ENCODE measurements around the gene SLC2A8.

Gene SLC2A8

GRCh38 chr9:127403507-127404192, 6.7 kb downstream of the SLC2A8 start:
- no peak for DNase-seq
- Mint-ChIP-seq H3K27me3 (peaks cover 0 to under 1% of the 10 kb centered on the region in 2 donors), H3K4me3 (no peak overlapping the region), H3K27ac (no peak overlapping the region), H3K4me1 (peaks cover 0 to 2% of the 10 kb centered on the region in 2 donors), H3K36me3 (peaks cover 14 to 17% of the 10 kb centered on the region in 2 donors), H3K9me3 (no peaks in the 10 kb centered on the region)
- ATAC-seq (replicated peaks) = no peak

GRCh38 chr9:127404631-127405030, 7.7 kb downstream of the SLC2A8 start:
- H3K4me1 Mint-ChIP-seq = no peaks in the 10 kb centered on the region
- H3K4me3 Mint-ChIP-seq = no peak overlapping the region

GRCh38 chr9:127405344-127406125, 8.6 kb downstream of the SLC2A8 start:
- Mint-ChIP-seq H3K27me3 (no peaks in the 10 kb centered on the region), H3K27ac (no peak overlapping the region), H3K9me3 (no peaks in the 10 kb centered on the region)

More at GRCh38 chr9:127404631-127405030, 7.7 kb downstream of the SLC2A8 start:
- no peak for ATAC-seq (replicated peaks)
- H3K27ac Mint-ChIP-seq = no peak overlapping the region
- no peaks in the 10 kb centered on the region for H3K27me3 Mint-ChIP-seq
- peaks cover 14 to 17% of the 10 kb centered on the region in 2 donors for H3K36me3 Mint-ChIP-seq
- H3K9me3 Mint-ChIP-seq = no peaks in the 10 kb centered on the region
- DNase-seq = no peak

GRCh38 chr9:127406799-127407491, 10.0 kb downstream of the SLC2A8 start:
- ATAC-seq (replicated peaks) = no peak
- Mint-ChIP-seq H3K27me3 (no peaks in the 10 kb centered on the region), H3K9me3 (no peaks in the 10 kb centered on the region), H3K4me1 (peaks cover 4 to 10% of the 10 kb centered on the region in 2 donors), H3K27ac (no peak overlapping the region), H3K36me3 (peaks cover 10 to 14% of the 10 kb centered on the region in 2 donors), H3K4me3 (no peak overlapping the region)
- no peak for DNase-seq

More at GRCh38 chr9:127405344-127406125, 8.6 kb downstream of the SLC2A8 start:
- Mint-ChIP-seq H3K4me3 (no peak overlapping the region), H3K36me3 (peaks cover 12 to 14% of the 10 kb centered on the region in 2 donors), H3K4me1 (no peaks in the 10 kb centered on the region)
- DNase-seq (no peak), ATAC-seq (replicated peaks) (no peak)

GRCh38 chr9:127407492-127407843, 10.5 kb downstream of the SLC2A8 start:
- DNase-seq (no peak), ATAC-seq (replicated peaks) (no peak)
- Mint-ChIP-seq H3K27me3 (no peaks in the 10 kb centered on the region), H3K4me3 (no peak overlapping the region), H3K36me3 (peaks cover 9 to 11% of the 10 kb centered on the region in 2 donors), H3K27ac (no peak overlapping the region), H3K4me1 (peaks cover 4 to 10% of the 10 kb centered on the region in 2 donors), H3K9me3 (no peaks in the 10 kb centered on the region)

- Mint-ChIP-seq H3K36me3 (peaks cover 3 to 8% of the 10 kb centered on the region in 2 donors), H3K9me3 (no peaks in the 10 kb centered on the region), H3K4me3 (no peak overlapping the region), H3K27me3 (peaks cover 0 to 7% of the 10 kb centered on the region in 2 donors), H3K27ac (no peak overlapping the region), H3K4me1 (peaks cover 4 to 10% of the 10 kb centered on the region in 2 donors)
- no peak for ATAC-seq (replicated peaks)
- DNase-seq = no peak
Observed at GRCh38 chr9:127411122-127411521, 14.2 kb downstream of the SLC2A8 start.

GRCh38 chr9:127415141-127415540, 18.2 kb downstream of the SLC2A8 start:
- H3K36me3 Mint-ChIP-seq = peaks cover 4 to 7% of the 10 kb centered on the region in 2 donors
- H3K27ac Mint-ChIP-seq = no peak overlapping the region
- DNase-seq (no peak), ATAC-seq (replicated peaks) (no peak)
- peaks cover 10 to 11% of the 10 kb centered on the region in 2 donors for H3K4me1 Mint-ChIP-seq
- peaks cover 0 to 7% of the 10 kb centered on the region in 2 donors for H3K27me3 Mint-ChIP-seq
- no peak overlapping the region for H3K4me3 Mint-ChIP-seq
- no peaks in the 10 kb centered on the region for H3K9me3 Mint-ChIP-seq

- Mint-ChIP-seq H3K36me3 (peaks cover 4 to 7% of the 10 kb centered on the region in 2 donors), H3K27me3 (peaks cover 0 to 7% of the 10 kb centered on the region in 2 donors), H3K4me3 (no peak overlapping the region), H3K9me3 (no peaks in the 10 kb centered on the region), H3K27ac (no peak overlapping the region), H3K4me1 (peaks cover 10 to 11% of the 10 kb centered on the region in 2 donors)
- DNase-seq (no peak), ATAC-seq (replicated peaks) (no peak)
Observed at GRCh38 chr9:127415657-127416056, 18.7 kb downstream of the SLC2A8 start.

GRCh38 chr9:127417131-127418036, 20.4 kb downstream of the SLC2A8 start:
- Mint-ChIP-seq H3K27ac (no peak overlapping the region), H3K27me3 (peaks cover 0 to 7% of the 10 kb centered on the region in 2 donors)
- no peak for ATAC-seq (replicated peaks)

GRCh38 chr9:127418037-127418471, 21.1 kb downstream of the SLC2A8 start:
- Mint-ChIP-seq H3K27me3 (peaks cover 0 to 7% of the 10 kb centered on the region in 2 donors), H3K4me3 (no peak overlapping the region), H3K4me1 (peaks cover 10% of the 10 kb centered on the region in 2 donors), H3K27ac (no peak overlapping the region), H3K9me3 (no peaks in the 10 kb centered on the region), H3K36me3 (peaks cover 4 to 7% of the 10 kb centered on the region in 2 donors)
- DNase-seq (no peak), ATAC-seq (replicated peaks) (peak; percentile 55 to 65)

More at GRCh38 chr9:127417131-127418036, 20.4 kb downstream of the SLC2A8 start:
- no peak for DNase-seq
- H3K36me3 Mint-ChIP-seq = peaks cover 4 to 7% of the 10 kb centered on the region in 2 donors
- no peak overlapping the region for H3K4me3 Mint-ChIP-seq
- H3K4me1 Mint-ChIP-seq = peaks cover 4 to 7% of the 10 kb centered on the region in 2 donors
- H3K9me3 Mint-ChIP-seq = no peaks in the 10 kb centered on the region

GRCh38 chr9:127419348-127419747, 22.4 kb downstream of the SLC2A8 start:
- ATAC-seq (replicated peaks) = no peak
- peak overlapping the region; percentile 72 for H3K27ac Mint-ChIP-seq
- H3K27me3 Mint-ChIP-seq = peaks cover 0 to 5% of the 10 kb centered on the region in 2 donors

GRCh38 chr9:127421057-127421456, 24.1 kb downstream of the SLC2A8 start:
- H3K4me1 Mint-ChIP-seq = peaks cover 19 to 39% of the 10 kb centered on the region in 2 donors
- H3K27ac Mint-ChIP-seq = no peak overlapping the region
- no peaks in the 10 kb centered on the region for H3K27me3 Mint-ChIP-seq
- H3K4me3 Mint-ChIP-seq = no peak overlapping the region
- H3K9me3 Mint-ChIP-seq = no peaks in the 10 kb centered on the region
- ATAC-seq (replicated peaks) = no peak
- H3K36me3 Mint-ChIP-seq = peaks cover 5 to 11% of the 10 kb centered on the region in 2 donors
- DNase-seq = no peak

More at GRCh38 chr9:127419348-127419747, 22.4 kb downstream of the SLC2A8 start:
- no peak overlapping the region for H3K4me3 Mint-ChIP-seq
- DNase-seq = no peak
- no peaks in the 10 kb centered on the region for H3K9me3 Mint-ChIP-seq
- H3K4me1 Mint-ChIP-seq = peaks cover 17 to 23% of the 10 kb centered on the region in 2 donors
- peaks cover 4 to 9% of the 10 kb centered on the region in 2 donors for H3K36me3 Mint-ChIP-seq

GRCh38 chr9:127422133-127422782, 25.3 kb downstream of the SLC2A8 start:
- Mint-ChIP-seq H3K36me3 (peaks cover 12 to 18% of the 10 kb centered on the region in 2 donors), H3K9me3 (no peaks in the 10 kb centered on the region), H3K4me1 (peaks cover 26 to 51% of the 10 kb centered on the region in 2 donors), H3K27ac (no peak overlapping the region), H3K27me3 (no peaks in the 10 kb centered on the region), H3K4me3 (peak overlapping the region in 1 of 2 donors; percentile 99)
- DNase-seq = no peak
- ATAC-seq (replicated peaks) = no peak
